Effector memory CD4-positive, alpha-beta T cell (primary cell): Measurements from ENCODE around the gene SKAP1.
"Not testable (repeated sequence)": the region's sequence is repeated elsewhere in the genome, so short reads cannot be mapped to it uniquely, and the experiment has no call there.

Source experiments
- DNase-seq, 3 donors: peaks; one replicate each; pipeline ENCODE4 v3.0.0-alpha.2; 2020
- H3K27ac ChIP-seq: 2 replicates; pipeline ENCODE4 v1.7.0; 2013; ENCODE audit warnings: mild to moderate bottlenecking, low read length, moderate library complexity; ENCODE audit not compliant: insufficient read depth, poor library complexity, severe bottlenecking
- H3K27me3 ChIP-seq: replicated peaks from 2 replicates; pipeline ENCODE4 v1.7.0; 2013; ENCODE audit warnings: mild to moderate bottlenecking, low read length; ENCODE audit not compliant: insufficient read depth, control insufficient read depth, poor library complexity, severe bottlenecking
- H3K36me3 ChIP-seq: 2 replicates; pipeline ENCODE4 v1.7.0; 2013; ENCODE audit warnings: mild to moderate bottlenecking, low read length, moderate library complexity; ENCODE audit not compliant: control insufficient read depth, insufficient read depth
- H3K4me1 ChIP-seq: 2 replicates; pipeline ENCODE4 v1.7.0; 2013; ENCODE audit warnings: low read length, mild to moderate bottlenecking; ENCODE audit not compliant: control insufficient read depth, insufficient read depth, poor library complexity, severe bottlenecking
- H3K4me3 ChIP-seq: 2 replicates; pipeline ENCODE4 v1.7.0; 2013; ENCODE audit warnings: low read length, low read depth, mild to moderate bottlenecking; ENCODE audit not compliant: insufficient read depth, poor library complexity, severe bottlenecking
- H3K9me3 ChIP-seq: 2 replicates; pipeline ENCODE4 v1.7.0; 2013; ENCODE audit warnings: mild to moderate bottlenecking, low read length, moderate library complexity; ENCODE audit not compliant: control insufficient read depth

Gene SKAP1

DNA sequence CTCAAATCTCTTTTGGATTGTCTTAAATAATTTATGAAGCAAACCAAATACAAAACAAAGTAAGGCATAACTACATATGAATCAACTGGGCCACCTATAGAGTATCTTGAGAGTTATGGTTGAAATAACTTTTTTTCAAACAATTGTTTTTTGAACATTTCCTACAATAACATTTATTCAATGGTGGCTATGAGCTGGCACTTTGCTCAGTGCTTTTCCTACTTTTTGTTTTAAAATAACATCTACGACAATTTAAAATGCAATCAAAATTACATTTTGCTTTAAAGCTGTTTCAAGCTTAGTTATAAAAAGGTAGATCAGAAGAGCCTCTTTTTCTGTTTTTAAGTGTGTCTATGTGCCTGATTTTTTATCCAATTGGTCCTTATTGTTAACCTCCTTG is 238.7 kb downstream of the SKAP1 start:
- no peaks in the 10 kb centered on the region for H3K27me3 ChIP-seq
- no peak overlapping the region for H3K4me3 ChIP-seq

GRCh38 chr17:48190871-48191270 is 239.1 kb downstream of the SKAP1 start:
- Histone ChIP-seq H3K9me3 (no peaks in the 10 kb centered on the region), H3K36me3 (peaks cover 32% of the 10 kb centered on the region), H3K4me1 (peaks cover 15% of the 10 kb centered on the region), H3K4me3 (no peak overlapping the region), H3K27me3 (no peaks in the 10 kb centered on the region), H3K27ac (no peak overlapping the region)
- DNase-seq, result no peak

More for the DNA sequence above, 238.7 kb downstream of the SKAP1 start:
- H3K4me1 ChIP-seq, result peaks cover 15% of the 10 kb centered on the region
- DNase-seq, result no peak
- no peak overlapping the region for H3K27ac ChIP-seq
- peaks cover 28% of the 10 kb centered on the region for H3K36me3 ChIP-seq
- no peaks in the 10 kb centered on the region for H3K9me3 ChIP-seq

- Histone ChIP-seq H3K27ac (no peak overlapping the region), H3K36me3 (peaks cover 51% of the 10 kb centered on the region), H3K27me3 (no peaks in the 10 kb centered on the region), H3K4me1 (no peaks in the 10 kb centered on the region), H3K4me3 (no peak overlapping the region), H3K9me3 (no peaks in the 10 kb centered on the region)
- no peak for DNase-seq
Measured at GRCh38 chr17:48187872-48188608, 242.0 kb downstream of the SKAP1 start.

DNA sequence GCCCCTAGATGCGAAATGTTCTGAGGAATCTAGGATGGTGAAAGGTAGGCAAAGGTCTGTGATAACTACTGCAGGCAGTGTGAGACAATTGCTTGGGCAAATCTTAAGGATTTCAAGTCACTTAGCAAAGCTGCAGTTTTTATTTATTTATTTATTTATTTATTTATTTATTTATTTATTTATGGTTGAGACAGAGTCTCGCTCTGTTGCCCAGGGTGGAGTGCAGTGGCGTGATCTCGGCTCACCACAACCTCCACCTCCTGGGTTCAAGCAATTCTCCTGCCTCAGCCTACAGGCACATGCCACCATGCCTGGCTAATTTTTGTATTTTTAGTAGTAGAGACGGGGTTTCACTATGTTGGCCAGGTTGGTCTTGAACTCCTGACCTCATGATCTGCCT is 243.7 kb downstream of the SKAP1 start:
- not testable (repeated sequence) for H3K27ac ChIP-seq, DNase-seq, H3K9me3 ChIP-seq, H3K4me1 ChIP-seq, H3K4me3 ChIP-seq, H3K27me3 ChIP-seq
- H3K36me3 ChIP-seq, result peaks cover 64% of the 10 kb centered on the region

- no peak for DNase-seq
Measured at GRCh38 chr17:48184721-48185120, 245.3 kb downstream of the SKAP1 start.

DNA sequence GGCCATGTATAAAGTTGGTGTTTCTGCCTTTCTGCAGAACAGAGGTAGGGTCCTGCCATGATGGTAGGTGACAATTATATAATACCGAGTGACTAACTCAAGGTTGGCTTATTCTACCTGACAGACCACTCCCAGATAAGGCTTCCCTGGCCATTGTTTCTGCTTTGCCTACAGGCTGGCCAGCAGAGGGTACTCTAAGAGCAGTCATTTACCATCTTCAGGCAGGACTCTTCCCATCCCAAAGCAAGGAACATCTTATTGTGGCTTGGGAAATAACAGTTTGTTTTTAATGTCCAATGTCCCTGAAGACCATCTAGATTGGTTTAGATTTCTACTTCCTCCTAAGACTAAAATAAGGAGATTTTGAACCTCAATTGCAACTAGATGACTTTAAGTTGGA is 248.4 kb downstream of the SKAP1 start:
- H3K27me3 ChIP-seq, result no peaks in the 10 kb centered on the region
- no peaks in the 10 kb centered on the region for H3K4me1 ChIP-seq
- H3K36me3 ChIP-seq, result peaks cover 81% of the 10 kb centered on the region
- no peak for DNase-seq
- H3K27ac ChIP-seq, result no peak overlapping the region
- no peak overlapping the region for H3K4me3 ChIP-seq
- no peaks in the 10 kb centered on the region for H3K9me3 ChIP-seq

More at GRCh38 chr17:48184721-48185120, 245.3 kb downstream of the SKAP1 start:
- Histone ChIP-seq H3K27ac (no peak overlapping the region), H3K9me3 (no peaks in the 10 kb centered on the region), H3K36me3 (peaks cover 78% of the 10 kb centered on the region), H3K4me3 (no peak overlapping the region), H3K4me1 (no peaks in the 10 kb centered on the region), H3K27me3 (no peaks in the 10 kb centered on the region)

DNA sequence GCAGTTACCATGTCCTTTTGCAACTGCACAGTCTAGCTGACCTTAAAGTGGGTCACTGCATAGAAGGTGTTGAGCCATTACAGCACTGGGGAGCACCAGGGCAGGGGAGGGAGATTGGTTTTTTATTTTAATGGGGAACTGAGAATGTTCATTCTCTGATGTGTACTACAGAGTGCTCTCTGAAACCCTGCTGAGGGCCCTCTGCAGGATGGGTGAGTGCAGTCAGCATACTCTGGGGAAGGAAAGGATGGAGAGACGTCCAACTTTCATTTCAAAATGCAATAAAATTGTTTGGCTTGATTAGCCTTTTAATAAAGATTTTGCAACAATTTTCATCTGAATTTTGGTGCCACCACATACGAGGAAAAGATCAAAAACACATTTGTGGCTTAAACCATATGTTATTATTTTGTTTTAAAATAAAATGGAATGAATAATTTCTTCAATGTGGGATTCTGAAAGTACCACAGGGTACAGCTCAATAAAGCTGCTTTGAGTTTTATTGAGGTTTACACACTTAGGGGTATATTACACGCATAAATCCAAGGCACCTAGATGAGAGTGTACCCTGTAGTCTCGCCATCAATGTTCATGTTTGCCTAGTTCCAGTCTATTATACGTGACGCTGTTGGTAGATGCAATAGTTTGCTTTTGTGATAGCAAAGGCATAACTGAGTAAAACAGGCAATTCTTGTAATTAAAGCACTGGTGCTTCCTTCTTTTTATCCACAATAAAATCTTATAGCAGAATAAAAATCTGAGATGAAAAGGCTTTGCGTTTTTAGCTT is 249.0 kb downstream of the SKAP1 start:
- Histone ChIP-seq H3K4me1 (no peaks in the 10 kb centered on the region), H3K27me3 (no peaks in the 10 kb centered on the region), H3K9me3 (no peaks in the 10 kb centered on the region), H3K36me3 (peaks cover 83% of the 10 kb centered on the region), H3K27ac (no peak overlapping the region), H3K4me3 (no peak overlapping the region)
- no peak for DNase-seq

GRCh38 chr17:48179071-48179945 is 250.7 kb downstream of the SKAP1 start:
- Histone ChIP-seq H3K4me3 (no peak overlapping the region), H3K27ac (no peak overlapping the region), H3K4me1 (no peaks in the 10 kb centered on the region), H3K9me3 (no peaks in the 10 kb centered on the region), H3K36me3 (peaks cover 75% of the 10 kb centered on the region), H3K27me3 (no peaks in the 10 kb centered on the region)
- DNase-seq, result no peak

GRCh38 chr17:48178317-48178716 is 251.7 kb downstream of the SKAP1 start:
- Histone ChIP-seq H3K27ac (no peak overlapping the region), H3K9me3 (no peaks in the 10 kb centered on the region), H3K4me3 (no peak overlapping the region), H3K36me3 (peaks cover 72% of the 10 kb centered on the region), H3K27me3 (no peaks in the 10 kb centered on the region), H3K4me1 (peaks cover 2% of the 10 kb centered on the region)
- no peak for DNase-seq
